Measurements from ENCODE around the gene IGFN1. TPM values are rescaled to one million over a fixed set of nuclear protein-coding genes. Genes with fewer than 3 reads are reported as not detected.

Gene IGFN1
- total and polyA plus RNA-seq, 2 of the 8 experiments (the other 6 are each of a cell fraction or from before 2014, with no cell fraction given): not detected

- no peak for TF ChIP-seq CHD7 (IDR thresholded peaks at IDR 0.05; ENCODE audit: insufficient replicate concordance, low read length)
- no peak for TF ChIP-seq BRCA1 (IDR thresholded peaks at IDR 0.05; ENCODE audit: low read depth, low read length)
- no peak for TF ChIP-seq EZH2 (IDR thresholded peaks at IDR 0.05; ENCODE audit: low read depth, low read length, severe bottlenecking)
- TF ChIP-seq SIRT6 (IDR thresholded peaks at IDR 0.05; ENCODE audit: low read length): no peak
- TF ChIP-seq RFX5 (IDR thresholded peaks at IDR 0.05; ENCODE audit: borderline replicate concordance, low read depth, low read length): no peak
- no peak for TF ChIP-seq CREB1 (IDR thresholded peaks at IDR 0.05)
- no peak for TF ChIP-seq SRF (IDR thresholded peaks at IDR 0.05; ENCODE audit: low read depth, low read length)
Measured at GRCh38 chr1:201145132-201145531, 45.5 kb upstream of the IGFN1 start (continued).

All from H1 (cell line).